LNCAP (cell line): ENCODE results near the gene SNX2.

Source experiments
- TF ChIP-seq, protein P1 (sequence below): fragments of 450-650 bp; IDR thresholded peaks from 2 replicates; pipeline ENCODE4 v1.5.1; 2017; ENCODE audit warnings: mild to moderate bottlenecking

The SNX2 gene

DNA sequence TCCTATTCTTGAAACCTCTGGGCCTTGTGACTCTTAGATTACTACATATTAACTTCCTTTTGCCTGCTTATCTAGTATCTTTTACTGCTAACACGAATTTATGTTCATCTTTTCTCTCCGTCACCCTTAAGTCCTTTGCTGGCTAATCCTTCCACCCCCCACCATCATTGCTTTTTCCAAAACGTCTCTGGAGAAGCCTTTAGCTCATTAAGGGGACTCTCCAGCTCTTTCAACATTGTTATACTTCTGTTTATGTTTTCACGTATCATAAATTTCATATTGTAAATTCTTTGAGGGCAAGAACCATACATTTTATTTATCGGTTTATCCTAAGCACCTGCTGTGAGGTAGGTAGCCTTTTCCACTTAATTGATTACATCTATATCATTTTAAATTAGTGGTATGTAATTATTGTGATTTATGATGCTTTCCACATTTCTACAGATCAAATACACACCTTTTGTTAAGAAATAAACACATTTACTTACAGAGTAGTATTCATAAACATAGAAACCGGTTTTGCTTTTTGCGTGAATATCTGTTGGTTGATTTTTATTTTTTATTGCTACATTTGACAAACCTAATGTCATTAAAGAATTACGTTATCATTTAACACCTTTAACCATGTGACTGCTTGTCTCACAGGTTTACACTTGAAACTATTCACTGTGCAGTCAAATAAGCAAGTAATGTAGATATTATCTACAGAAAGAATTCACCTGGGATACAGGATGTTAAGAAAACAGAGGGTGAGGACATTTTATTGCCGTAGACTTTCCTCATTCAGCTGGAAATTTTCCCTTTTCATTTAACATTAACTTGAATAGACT, 15.4 kb upstream of the SNX2 start:
- TF ChIP-seq, protein P1, sequence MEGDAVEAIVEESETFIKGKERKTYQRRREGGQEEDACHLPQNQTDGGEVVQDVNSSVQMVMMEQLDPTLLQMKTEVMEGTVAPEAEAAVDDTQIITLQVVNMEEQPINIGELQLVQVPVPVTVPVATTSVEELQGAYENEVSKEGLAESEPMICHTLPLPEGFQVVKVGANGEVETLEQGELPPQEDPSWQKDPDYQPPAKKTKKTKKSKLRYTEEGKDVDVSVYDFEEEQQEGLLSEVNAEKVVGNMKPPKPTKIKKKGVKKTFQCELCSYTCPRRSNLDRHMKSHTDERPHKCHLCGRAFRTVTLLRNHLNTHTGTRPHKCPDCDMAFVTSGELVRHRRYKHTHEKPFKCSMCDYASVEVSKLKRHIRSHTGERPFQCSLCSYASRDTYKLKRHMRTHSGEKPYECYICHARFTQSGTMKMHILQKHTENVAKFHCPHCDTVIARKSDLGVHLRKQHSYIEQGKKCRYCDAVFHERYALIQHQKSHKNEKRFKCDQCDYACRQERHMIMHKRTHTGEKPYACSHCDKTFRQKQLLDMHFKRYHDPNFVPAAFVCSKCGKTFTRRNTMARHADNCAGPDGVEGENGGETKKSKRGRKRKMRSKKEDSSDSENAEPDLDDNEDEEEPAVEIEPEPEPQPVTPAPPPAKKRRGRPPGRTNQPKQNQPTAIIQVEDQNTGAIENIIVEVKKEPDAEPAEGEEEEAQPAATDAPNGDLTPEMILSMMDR = no peak

DNA sequence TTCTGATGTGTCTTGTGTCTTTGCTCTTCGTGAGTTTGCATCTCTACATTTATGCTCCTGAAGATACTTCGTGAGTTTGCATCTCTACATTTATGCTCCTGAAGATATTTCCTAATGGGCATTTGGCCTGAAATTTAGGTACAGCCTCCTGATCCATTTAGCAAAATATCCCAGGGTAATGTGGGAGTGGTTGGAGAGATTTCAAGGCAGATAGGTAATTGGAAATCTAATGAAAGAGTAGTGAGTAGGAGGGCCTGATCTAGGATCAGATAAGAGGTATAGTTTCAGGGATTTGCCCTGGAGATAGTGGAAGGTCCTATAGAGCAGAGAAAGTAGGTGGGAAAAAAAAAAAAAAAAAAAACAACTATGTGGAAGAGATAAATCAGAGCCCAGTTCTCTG, 14.6 kb upstream of the SNX2 start:
- TF ChIP-seq, protein P1 = no peak

DNA sequence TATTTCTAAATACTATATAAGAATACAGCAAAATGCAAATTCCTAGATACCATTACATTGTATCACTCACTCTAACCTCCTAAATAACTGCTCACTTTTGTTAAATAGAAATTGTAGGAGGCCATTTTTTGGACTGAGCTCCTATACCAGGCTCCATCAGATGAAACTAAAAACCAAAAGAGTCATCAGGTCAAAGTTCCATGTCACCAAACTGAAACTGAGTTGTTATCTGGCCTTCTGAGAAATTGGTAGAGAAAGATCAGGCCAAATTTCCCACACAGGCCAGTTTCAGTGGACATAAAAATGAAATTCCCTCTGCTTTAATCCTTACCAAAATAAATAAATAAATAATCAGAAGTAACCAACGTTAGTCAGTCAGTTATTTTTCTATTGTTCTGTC, 13.8 kb upstream of the SNX2 start:
- TF ChIP-seq, protein P1 = no peak

DNA sequence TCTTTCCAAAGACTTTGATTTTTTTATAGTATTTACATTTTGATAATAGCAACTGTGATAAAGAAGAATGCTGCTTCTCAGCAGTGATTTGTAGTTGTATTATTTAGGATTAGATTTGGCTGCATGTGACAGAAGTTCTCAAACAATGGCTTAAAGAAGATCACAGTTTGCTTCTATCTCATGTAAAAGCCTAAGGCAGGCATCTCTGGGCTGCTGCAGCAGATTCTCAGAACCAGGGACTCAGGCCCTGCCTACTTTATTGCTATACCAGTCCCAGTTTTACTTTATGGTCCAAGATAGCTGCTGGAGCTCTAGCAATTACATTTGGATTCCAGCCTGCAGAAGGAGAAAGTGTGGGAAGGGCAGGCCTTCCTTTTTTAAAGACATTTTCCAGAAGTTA, 8.8 kb upstream of the SNX2 start:
- TF ChIP-seq, protein P1 = no peak

DNA sequence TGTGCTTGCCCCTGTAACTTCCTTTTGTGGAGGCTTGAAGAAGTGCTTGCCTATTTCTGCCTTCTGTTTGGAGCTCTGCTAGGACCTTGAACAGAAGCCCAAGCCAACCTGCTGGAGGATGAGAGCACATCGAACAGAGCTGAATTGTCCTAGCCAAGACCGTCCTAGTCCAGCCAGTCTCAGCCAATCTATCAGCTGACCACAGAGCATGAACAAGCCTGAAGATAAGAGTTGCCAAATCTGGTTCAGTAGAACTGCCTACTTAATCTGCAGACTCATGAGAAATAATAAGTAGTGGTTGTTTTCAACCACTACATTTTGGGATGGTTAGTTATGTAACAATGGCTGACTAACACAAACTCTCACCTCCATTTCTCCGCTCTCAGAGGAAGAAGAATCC, 4.4 kb upstream of the SNX2 start:
- TF ChIP-seq, protein P1 = no peak

DNA sequence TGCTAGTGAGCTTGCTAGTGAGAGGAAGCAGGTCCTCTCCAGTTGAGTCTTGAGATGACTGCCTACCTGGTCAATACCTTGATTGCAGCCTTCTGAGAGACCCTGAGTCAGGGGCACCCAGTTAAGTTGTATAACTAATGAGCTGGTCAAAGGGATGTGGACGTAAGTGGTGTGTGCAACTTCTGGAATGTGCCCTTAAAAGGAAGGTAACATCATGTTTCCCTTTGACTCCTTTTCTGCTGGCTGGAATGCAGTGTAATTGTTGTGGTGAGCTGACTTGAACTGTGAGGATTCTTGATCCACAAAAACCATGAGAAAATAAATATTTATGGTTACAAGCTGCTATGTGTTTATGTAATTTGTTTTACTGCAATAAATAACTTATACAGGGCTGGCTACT, 2.4 kb upstream of the SNX2 start:
- TF ChIP-seq, protein P1 = no peak

DNA sequence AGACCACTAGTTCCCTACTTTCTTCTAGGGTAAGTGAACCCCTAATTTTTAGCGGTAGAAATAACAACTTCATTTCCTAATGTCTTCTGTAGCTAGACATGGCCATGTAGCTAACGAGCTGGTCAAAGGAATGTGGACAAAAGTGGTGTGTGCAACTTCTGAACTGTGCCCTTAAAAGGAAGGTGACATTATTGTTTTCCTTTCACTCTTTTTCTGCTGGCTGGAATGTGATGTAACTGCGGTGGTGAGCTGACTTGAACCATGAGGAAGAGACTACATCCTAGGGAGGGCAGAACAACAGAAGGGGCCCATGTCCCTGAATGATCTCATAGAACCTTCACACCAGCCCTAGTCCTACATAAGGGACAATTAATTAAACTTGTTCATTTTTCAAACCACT, 1.3 kb upstream of the SNX2 start:
- TF ChIP-seq, protein P1 = no peak

DNA sequence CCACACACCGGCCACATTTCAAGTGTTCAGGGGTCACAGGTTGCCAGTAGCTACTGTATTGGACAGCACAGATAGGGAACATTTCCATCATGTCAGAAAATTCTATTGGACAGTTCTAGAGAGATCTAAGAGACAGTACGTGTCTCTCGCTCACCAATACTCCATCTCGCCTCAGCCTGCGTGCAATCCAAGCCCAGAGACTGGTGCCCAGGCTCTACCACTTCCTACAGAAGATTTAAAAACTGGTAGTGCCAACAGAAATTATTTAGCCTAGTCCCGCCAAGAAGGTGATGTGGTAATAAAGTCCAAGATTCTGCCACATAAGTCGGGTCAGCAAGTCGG, 390 bp upstream of the SNX2 start:
- TF ChIP-seq, protein P1 = no peak
